Stimulated activated memory B cell treated with anti-CD40 and anti-IgM and Interleukin-4, amounts not matched to agents 10 μg/mL and 1 μg/mL and 100 μg/mL, for 72 hours (primary cell): ENCODE data around the gene RASSF4.
A peak's percentile ranks its signal among the peaks of the same experiment; 100 is the strongest.

Experiments used
- ATAC-seq: fragments of 150-1000 bp; cut with Tn5 transposase; 2 replicates; pipeline ENCODE4 v1.10.0; 2021
- H3K27ac Mint-ChIP-seq: one replicate; pipeline ENCODE4 v1.8.0; 2022; ENCODE audit warnings: mild to moderate bottlenecking, mixed read lengths
- H3K27me3 Mint-ChIP-seq: one replicate; pipeline ENCODE4 v1.8.0; 2022; ENCODE audit warnings: mixed read lengths
- H3K36me3 Mint-ChIP-seq: one replicate; pipeline ENCODE4 v1.8.0; 2022; ENCODE audit warnings: mixed read lengths
- H3K4me1 Mint-ChIP-seq: one replicate; pipeline ENCODE4 v1.8.0; 2022; ENCODE audit warnings: mixed read lengths
- H3K4me3 Mint-ChIP-seq: one replicate; pipeline ENCODE4 v1.8.0; 2022; ENCODE audit warnings: mild to moderate bottlenecking, moderate library complexity, mixed read lengths
- H3K9me3 Mint-ChIP-seq: one replicate; pipeline ENCODE4 v1.8.0; 2022; ENCODE audit warnings: mixed read lengths

Gene RASSF4

DNA sequence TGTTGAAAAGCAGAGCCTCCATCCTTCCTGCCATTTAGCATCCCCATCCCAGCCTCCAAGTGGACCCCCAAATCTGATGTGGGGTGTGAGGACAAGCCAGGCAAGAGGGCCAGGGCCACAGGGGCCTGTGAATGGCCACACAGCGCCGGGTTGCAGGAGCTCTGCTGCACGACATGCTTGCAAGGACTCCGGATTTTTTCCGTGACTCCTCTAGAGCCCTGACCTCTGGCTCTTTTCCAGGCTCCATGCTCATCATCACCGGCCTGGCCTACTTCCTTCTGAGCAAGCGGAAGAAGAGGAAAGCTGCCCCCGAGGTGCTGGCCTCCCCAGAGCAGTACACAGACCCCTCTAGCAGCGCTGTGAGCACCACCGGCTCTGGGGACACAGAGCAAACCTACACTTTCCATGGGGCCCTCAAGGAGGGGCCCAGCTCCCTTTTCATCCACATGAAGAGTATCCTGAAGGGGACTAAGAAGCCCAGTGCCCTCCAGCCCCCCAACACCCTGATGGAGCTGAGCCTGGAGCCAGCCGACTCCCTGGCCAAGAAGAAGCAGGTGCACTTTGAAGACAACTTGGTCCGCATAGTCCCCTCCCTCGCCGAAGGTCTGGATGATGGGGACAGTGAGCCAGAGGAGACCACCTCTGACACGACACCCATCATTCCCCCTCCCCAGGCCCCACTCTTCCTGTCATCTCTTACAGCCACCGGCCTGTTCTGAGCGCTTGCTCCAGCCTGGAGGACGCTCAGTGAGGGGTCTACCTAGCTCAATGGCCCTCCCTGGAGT lies 25.0 kb upstream of the RASSF4 start:
- Mint-ChIP-seq H3K27ac (no peak overlapping the region), H3K4me1 (peaks cover 6% of the 10 kb centered on the region), H3K4me3 (no peak overlapping the region), H3K27me3 (peaks cover 28% of the 10 kb centered on the region), H3K36me3 (no peaks in the 10 kb centered on the region), H3K9me3 (peaks cover 3% of the 10 kb centered on the region)
- ATAC-seq: no peak

- Mint-ChIP-seq H3K27me3 (peaks cover 23% of the 10 kb centered on the region), H3K4me1 (peaks cover 6% of the 10 kb centered on the region), H3K27ac (no peak overlapping the region), H3K36me3 (no peaks in the 10 kb centered on the region), H3K4me3 (no peak overlapping the region), H3K9me3 (peaks cover 3% of the 10 kb centered on the region)
- no peak for ATAC-seq
These were observed 24.2 kb upstream of the RASSF4 start for GRCh38 chr10:44935201-44935965.

DNA sequence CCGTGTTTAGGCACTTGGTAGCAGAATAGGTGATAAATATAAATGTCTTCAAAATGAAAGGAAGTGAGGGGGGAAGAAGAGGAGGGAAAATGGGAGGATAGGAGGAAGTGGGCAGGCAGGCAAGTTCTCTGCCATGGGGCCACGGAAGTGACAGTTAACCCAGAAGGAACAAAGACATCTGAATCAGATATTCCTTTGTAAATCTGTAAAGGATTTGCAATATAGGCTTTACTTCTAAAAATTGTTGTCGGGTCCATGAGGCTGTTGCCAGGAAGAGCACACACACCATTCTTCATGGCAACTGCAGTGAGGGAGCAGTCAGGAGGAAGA lies 23.7 kb upstream of the RASSF4 start:
- H3K4me1 Mint-ChIP-seq: peaks cover 6% of the 10 kb centered on the region

GRCh38 chr10:44936314-44936975 lies 23.2 kb upstream of the RASSF4 start:
- Mint-ChIP-seq H3K4me3 (no peak overlapping the region), H3K27ac (no peak overlapping the region)

More for the DNA sequence above, 23.7 kb upstream of the RASSF4 start:
- peaks cover 3% of the 10 kb centered on the region for H3K9me3 Mint-ChIP-seq
- H3K36me3 Mint-ChIP-seq: no peaks in the 10 kb centered on the region
- no peak overlapping the region for H3K27ac Mint-ChIP-seq
- peaks cover 18% of the 10 kb centered on the region for H3K27me3 Mint-ChIP-seq
- no peak for ATAC-seq
- no peak overlapping the region for H3K4me3 Mint-ChIP-seq

GRCh38 chr10:44937196-44938005 lies 22.2 kb upstream of the RASSF4 start:
- Mint-ChIP-seq H3K27me3 (peaks cover 13% of the 10 kb centered on the region), H3K4me1 (peaks cover 6% of the 10 kb centered on the region), H3K36me3 (no peaks in the 10 kb centered on the region), H3K27ac (no peak overlapping the region), H3K9me3 (peaks cover 3% of the 10 kb centered on the region), H3K4me3 (no peak overlapping the region)
- no peak for ATAC-seq

More at GRCh38 chr10:44936314-44936975, 23.2 kb upstream of the RASSF4 start:
- peaks cover 6% of the 10 kb centered on the region for H3K4me1 Mint-ChIP-seq
- peaks cover 3% of the 10 kb centered on the region for H3K9me3 Mint-ChIP-seq
- H3K36me3 Mint-ChIP-seq: no peaks in the 10 kb centered on the region
- no peak for ATAC-seq
- peaks cover 13% of the 10 kb centered on the region for H3K27me3 Mint-ChIP-seq

DNA sequence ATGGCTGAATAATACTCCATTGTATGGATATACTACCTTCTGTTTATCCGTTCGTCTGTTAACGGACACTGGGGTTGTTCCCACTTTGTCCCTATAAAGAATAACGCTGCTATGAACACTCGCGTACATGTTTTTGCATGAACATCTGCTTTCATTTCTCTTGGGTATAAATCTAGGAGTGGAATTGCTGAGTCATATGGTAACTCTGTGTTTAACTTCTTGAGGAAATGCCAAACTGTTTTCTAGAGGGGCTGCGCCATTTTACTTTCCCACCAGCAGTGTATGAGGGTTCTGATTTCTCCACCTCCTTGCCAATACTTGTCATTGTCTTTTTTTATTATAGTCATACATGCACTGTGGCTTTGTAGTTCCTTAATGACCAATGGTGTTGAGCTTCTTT lies 20.6 kb upstream of the RASSF4 start:
- peaks cover 6% of the 10 kb centered on the region for H3K4me1 Mint-ChIP-seq
- peaks cover 13% of the 10 kb centered on the region for H3K27me3 Mint-ChIP-seq
- ATAC-seq: no peak
- H3K27ac Mint-ChIP-seq: no peak overlapping the region
- H3K9me3 Mint-ChIP-seq: peaks cover 4% of the 10 kb centered on the region
- no peaks in the 10 kb centered on the region for H3K36me3 Mint-ChIP-seq
- no peak overlapping the region for H3K4me3 Mint-ChIP-seq

DNA sequence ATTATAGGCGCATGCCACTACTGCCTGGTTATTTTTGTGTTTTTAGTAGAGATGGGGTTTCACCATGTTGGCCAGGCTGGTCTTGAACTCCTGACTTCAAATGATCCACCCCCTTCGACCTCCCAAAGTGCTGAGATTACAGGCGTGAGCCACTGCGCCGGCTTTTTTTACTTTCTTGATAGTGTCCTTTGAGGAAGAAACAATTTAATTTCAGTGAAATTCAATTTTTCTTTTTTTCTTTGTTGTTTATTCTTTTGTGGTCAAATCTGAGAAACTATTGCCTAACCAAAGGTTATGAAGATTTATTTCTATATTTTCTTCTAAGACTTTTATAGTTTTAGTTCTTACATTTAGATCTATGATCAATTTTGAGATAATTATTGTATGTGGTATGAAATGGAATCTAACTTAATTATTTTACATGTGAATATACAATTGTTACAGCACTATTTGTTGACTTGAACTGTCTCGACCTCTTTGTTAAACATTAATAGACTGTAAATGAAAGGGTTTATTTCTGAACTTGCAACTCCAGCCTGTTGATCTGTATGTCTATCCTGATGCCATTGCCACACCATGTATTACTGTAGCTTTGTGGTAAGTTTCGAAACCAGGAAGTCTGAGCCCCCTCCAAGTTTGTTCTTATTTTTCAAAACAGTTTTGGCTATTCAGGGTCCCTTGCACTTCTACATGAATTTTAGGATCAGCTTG lies 19.8 kb upstream of the RASSF4 start:
- Mint-ChIP-seq H3K27me3 (peaks cover 6% of the 10 kb centered on the region), H3K4me3 (no peak overlapping the region), H3K36me3 (peaks cover 8% of the 10 kb centered on the region), H3K27ac (no peak overlapping the region), H3K9me3 (peaks cover 11% of the 10 kb centered on the region), H3K4me1 (peaks cover 6% of the 10 kb centered on the region)
- ATAC-seq: no peak

GRCh38 chr10:44944354-44944753 lies 15.2 kb upstream of the RASSF4 start:
- ATAC-seq: no peak
- H3K27ac Mint-ChIP-seq: no peak overlapping the region
- H3K27me3 Mint-ChIP-seq: no peaks in the 10 kb centered on the region
- peaks cover 31% of the 10 kb centered on the region for H3K4me1 Mint-ChIP-seq
- H3K4me3 Mint-ChIP-seq: no peak overlapping the region
- peaks cover 14% of the 10 kb centered on the region for H3K9me3 Mint-ChIP-seq
- peaks cover 14% of the 10 kb centered on the region for H3K36me3 Mint-ChIP-seq

- H3K27me3 Mint-ChIP-seq: no peaks in the 10 kb centered on the region
- H3K4me3 Mint-ChIP-seq: peak overlapping the region; percentile 26
- peak overlapping the region; percentile 31 for H3K27ac Mint-ChIP-seq
- H3K9me3 Mint-ChIP-seq: peaks cover 14% of the 10 kb centered on the region
- peaks cover 48% of the 10 kb centered on the region for H3K4me1 Mint-ChIP-seq
- peak; percentile 69 for ATAC-seq
- peaks cover 14% of the 10 kb centered on the region for H3K36me3 Mint-ChIP-seq
These were observed 13.4 kb upstream of the RASSF4 start for GRCh38 chr10:44946205-44946604.

DNA sequence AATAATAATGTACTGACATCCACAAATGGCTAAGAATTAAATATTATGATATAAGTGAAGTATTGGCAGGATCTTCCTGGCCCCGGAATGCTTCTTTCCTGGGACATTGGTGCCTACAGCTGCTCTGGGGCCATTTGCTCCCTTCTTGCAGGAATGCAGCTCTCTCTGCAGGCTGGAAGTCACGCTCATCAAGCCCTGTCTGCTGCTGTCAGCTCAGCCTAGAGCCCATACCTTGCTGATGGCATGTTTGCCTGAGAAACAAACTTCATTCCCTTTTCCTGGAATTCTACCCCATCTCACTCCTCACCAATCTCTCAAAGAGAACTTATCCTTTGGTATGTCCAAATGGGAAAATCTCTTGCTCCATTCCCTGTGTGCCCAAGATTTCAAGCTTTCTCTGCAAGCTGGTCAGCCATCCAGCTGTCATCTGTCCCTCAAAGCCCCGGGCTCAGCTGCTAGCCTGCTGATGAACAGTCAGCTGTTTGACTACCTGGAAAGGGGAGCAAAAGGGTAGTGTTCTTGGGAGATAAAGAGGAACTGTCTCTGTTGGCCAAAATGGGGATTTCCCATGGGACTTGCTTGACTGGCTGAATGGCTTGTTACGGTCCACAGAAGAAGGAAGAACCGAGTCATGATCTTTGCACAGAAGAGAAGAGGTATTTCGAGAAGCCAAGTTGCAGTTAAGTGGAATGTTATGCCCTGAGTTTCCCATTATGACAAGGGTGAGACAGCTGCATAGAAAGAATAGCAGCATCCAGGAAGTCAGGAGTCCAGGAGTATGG lies 12.0 kb upstream of the RASSF4 start:
- peak overlapping the region; percentile 4 for H3K4me3 Mint-ChIP-seq

GRCh38 chr10:44948642-44949041 lies 11.0 kb upstream of the RASSF4 start:
- Mint-ChIP-seq H3K36me3 (peaks cover 23% of the 10 kb centered on the region), H3K9me3 (peaks cover 14% of the 10 kb centered on the region), H3K4me1 (peaks cover 48% of the 10 kb centered on the region), H3K27ac (peak overlapping the region; percentile 43), H3K4me3 (no peak overlapping the region), H3K27me3 (no peaks in the 10 kb centered on the region)
- no peak for ATAC-seq

More for the DNA sequence above, 12.0 kb upstream of the RASSF4 start:
- H3K9me3 Mint-ChIP-seq: peaks cover 14% of the 10 kb centered on the region
- peak overlapping the region; percentile 43 for H3K27ac Mint-ChIP-seq
- H3K36me3 Mint-ChIP-seq: peaks cover 15% of the 10 kb centered on the region
- no peaks in the 10 kb centered on the region for H3K27me3 Mint-ChIP-seq
- peak; percentile 86 for ATAC-seq
- peaks cover 48% of the 10 kb centered on the region for H3K4me1 Mint-ChIP-seq

DNA sequence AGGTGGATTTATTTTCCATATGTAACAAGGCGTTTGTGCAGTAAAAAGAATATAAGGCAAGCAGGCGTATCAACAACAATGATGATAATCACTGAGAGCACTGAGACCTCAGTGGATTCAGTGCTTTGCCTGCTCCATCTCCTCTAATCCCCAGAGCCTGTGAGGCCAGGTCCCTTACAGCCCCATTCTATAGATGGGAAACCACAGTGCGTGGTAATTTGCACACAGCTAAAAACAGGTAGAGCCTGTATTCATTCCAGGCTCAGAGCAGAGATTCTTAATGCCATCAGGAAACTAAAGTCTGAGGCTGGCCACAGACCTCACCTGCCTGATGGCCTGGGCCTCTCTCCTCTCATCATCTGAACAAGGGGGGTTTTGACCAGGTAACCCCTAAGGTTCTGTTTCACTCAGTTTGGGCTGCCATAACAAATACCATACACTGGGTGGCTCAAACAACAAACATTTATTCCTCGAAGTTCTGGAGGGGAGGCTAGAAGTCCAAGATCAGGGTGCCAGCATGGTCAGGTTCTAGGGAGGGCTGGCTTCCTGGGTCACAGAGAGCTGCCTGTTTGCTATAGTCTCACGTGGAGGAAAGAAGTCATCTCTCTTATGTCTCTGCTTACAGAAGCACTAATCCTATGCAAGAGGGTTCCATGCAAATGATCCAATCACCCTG lies 10.3 kb upstream of the RASSF4 start:
- Mint-ChIP-seq H3K9me3 (peaks cover 11% of the 10 kb centered on the region), H3K27me3 (no peaks in the 10 kb centered on the region), H3K4me3 (no peak overlapping the region), H3K27ac (peak overlapping the region; percentile 50), H3K4me1 (peaks cover 48% of the 10 kb centered on the region), H3K36me3 (peaks cover 20% of the 10 kb centered on the region)
- ATAC-seq: no peak

GRCh38 chr10:44949915-44950314 lies 9.7 kb upstream of the RASSF4 start:
- H3K9me3 Mint-ChIP-seq: peaks cover 6% of the 10 kb centered on the region
- H3K4me3 Mint-ChIP-seq: no peak overlapping the region
- H3K27ac Mint-ChIP-seq: peak overlapping the region; percentile 50
- H3K36me3 Mint-ChIP-seq: peaks cover 19% of the 10 kb centered on the region
- no peak for ATAC-seq
- peaks cover 53% of the 10 kb centered on the region for H3K4me1 Mint-ChIP-seq
- no peaks in the 10 kb centered on the region for H3K27me3 Mint-ChIP-seq
